Astrocyte of the cerebellum (primary cell): ENCODE data around the gene CA10.

Experiments used
- DNase-seq: peaks from one replicate; pipeline ENCODE4 v3.0.0-alpha.2; 2011; ENCODE audit warnings: low read depth
- H3K4me3 ChIP-seq: 2 replicates; pipeline ENCODE4 v1.5.1; 2011; ENCODE audit warnings: mild to moderate bottlenecking, low read depth, low read length, moderate library complexity
- in situ Hi-C: cut with HindIII; loops from 2 replicates; pipeline ENCODE4 v1.10.0; 2017; ENCODE audit warnings: low sequenced_read_pairs
- TF ChIP-seq, protein P1 (sequence below): IDR thresholded peaks from 2 replicates; pipeline ENCODE4 v1.5.1; 2012; ENCODE audit warnings: low read length, low read depth, moderate library complexity, mild to moderate bottlenecking; ENCODE audit errors: missing control alignments

The CA10 gene

DNA sequence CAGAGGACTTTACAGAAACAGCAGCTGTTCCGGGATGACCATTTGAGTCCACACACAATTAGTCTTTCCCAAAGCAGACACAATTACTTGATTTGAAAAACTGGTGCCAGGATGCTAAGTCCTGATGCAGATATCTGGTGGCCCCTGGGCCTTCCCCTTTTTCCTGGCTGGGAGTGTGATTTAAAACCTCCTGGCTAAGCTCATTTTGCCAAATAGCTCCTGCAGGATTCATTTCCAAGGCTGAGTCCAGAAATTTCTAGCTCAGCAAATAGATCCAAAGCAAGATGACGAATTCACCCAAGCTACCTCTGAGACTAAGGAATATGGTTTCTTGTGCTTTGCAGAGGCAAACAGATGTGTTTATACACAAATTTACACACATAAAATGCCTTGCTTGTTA, 422.2 kb downstream of the CA10 start:
- no peak for DNase-seq
- TF ChIP-seq, protein P1, sequence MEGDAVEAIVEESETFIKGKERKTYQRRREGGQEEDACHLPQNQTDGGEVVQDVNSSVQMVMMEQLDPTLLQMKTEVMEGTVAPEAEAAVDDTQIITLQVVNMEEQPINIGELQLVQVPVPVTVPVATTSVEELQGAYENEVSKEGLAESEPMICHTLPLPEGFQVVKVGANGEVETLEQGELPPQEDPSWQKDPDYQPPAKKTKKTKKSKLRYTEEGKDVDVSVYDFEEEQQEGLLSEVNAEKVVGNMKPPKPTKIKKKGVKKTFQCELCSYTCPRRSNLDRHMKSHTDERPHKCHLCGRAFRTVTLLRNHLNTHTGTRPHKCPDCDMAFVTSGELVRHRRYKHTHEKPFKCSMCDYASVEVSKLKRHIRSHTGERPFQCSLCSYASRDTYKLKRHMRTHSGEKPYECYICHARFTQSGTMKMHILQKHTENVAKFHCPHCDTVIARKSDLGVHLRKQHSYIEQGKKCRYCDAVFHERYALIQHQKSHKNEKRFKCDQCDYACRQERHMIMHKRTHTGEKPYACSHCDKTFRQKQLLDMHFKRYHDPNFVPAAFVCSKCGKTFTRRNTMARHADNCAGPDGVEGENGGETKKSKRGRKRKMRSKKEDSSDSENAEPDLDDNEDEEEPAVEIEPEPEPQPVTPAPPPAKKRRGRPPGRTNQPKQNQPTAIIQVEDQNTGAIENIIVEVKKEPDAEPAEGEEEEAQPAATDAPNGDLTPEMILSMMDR: no peak
- H3K4me3 ChIP-seq: no peak overlapping the region
- in situ Hi-C loops: no loop called here

DNA sequence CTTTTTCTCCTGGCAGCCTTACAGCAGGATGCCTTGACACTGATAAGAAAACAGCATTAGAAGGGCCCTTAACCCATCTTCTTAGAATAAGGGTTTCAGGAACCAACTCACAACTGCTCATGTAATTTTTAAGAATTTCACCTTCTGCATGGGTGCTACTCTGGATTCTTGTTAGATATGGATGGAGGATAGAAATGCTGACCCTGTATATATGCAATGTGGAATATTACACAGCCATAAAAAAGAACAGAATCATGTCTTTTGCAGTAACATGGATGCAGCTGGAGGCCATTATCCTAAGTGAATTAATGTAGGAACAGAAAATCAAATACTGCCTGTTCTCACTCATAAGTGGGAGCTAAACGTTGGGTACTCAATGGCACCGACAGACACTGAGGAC, 423.5 kb downstream of the CA10 start:
- DNase-seq: no peak
- H3K4me3 ChIP-seq: no peak overlapping the region
- in situ Hi-C loops: no loop called here
- TF ChIP-seq, protein P1: no peak

DNA sequence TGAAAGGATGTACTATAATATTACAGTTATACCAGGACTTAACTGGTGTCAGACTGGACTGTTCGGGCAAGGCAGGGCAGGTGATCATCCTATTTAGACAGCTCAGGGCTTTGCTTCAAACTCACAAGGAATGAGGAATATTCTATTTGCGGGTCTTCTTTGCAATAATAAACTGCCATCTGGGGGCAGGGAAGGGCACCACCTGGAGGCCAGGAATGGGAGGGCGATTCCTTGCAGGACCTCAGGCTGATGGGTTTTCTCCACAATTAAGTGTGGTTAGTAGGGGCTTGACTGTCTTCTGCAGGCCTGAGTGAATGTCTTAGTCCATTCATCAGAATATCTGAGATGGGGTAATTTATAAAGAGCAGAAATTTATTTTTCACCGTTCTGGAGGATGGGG, 424.1 kb downstream of the CA10 start:
- in situ Hi-C loops: no loop called here
- DNase-seq: no peak

DNA sequence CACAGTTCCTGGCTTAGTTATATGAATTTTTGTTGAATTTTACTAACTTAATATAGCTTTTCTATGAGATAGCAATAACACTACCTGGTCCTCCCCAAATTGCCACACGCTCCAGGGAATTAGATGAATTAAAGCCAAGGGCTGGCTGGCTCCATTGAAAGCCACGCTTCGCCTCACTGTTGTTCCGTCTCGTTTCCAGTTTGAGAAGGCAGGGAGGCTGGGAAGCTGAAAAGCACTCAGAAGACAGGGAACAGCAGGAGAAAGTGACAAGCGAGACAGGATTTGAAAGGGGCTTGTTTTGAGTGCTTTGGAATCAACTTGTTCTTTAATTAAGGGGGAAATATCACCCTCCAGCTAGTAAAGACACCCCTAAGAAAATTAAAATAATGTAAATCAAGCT, 425.3 kb downstream of the CA10 start:
- in situ Hi-C loops: no loop called here
- DNase-seq: no peak
- TF ChIP-seq, protein P1: no peak
- H3K4me3 ChIP-seq: no peak overlapping the region

More for the DNA sequence above, 424.1 kb downstream of the CA10 start:
- TF ChIP-seq, protein P1: peak; percentile 36
- no peak overlapping the region for H3K4me3 ChIP-seq

DNA sequence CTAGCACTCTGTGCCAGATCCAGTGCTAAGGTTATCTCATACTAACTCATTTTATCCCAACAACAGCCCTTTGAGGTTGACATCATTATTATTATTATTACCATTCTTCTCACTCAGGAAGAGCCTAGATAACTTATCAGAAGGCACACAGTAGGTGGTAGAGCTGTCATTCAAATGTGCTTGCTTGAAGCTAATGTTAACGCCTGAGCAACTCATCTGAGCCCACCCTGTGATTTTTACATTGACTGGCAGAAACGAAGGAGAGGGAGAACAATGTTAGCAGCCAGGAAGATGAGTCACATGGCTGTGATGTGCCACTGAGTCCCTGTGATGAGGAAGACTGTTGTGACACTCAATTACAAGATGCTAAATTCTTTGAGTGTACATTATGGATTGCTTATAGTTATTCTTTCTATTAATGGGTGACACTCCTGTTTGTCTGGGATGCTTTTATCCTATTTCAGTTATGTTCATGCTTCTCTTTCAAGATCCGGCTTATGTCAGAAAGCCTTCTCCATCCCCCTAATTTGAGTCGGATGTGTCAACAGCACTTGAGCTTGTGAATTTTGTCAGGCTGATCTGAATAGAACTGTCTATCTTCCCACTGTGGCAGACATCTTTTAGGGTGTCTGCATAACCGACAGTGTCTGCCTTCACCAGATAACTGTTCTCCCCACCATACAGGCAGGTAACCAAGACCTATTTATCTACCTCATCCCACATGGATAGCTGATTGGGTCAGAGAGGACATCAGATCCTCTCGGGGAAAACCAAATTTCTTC, 426.4 kb downstream of the CA10 start:
- TF ChIP-seq, protein P1: no peak
- in situ Hi-C loops: no loop called here
- H3K4me3 ChIP-seq: no peak overlapping the region
- no peak for DNase-seq

DNA sequence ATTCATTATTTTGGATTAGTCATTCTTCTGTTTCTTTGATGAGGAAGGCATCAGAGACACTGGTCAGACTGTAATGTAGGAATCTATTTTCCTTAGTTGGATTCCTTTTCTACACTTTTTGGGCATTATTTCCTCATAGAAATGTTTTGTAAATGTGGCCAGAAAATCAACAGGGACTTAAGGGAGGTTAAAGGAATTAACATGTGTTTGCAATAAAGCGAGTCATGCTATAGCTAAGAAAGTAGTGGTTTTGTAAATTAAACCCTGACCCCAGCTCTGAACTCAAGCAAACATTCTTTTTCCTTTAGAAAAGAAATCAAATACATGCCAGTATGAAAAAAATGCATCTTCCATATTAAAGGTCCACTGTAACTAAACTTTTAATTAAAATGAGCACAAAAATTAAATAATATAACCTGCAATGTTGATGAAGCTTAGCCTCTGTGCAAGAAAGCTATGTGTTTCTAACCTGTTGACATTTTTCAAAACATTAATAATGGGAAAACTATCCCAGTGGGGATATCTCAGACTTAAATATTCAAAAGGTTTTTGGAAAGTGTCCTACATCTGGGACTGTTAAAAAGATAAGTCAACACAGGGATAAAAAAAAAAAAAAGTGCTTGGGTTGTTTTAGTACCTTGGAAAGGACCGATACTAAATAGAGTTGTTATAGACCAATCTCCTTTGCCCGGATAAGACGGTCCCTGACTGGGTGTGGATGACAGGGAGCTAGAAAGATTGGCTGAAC, 428.0 kb downstream of the CA10 start:
- TF ChIP-seq, protein P1: no peak
- peak; percentile 15 for DNase-seq
- H3K4me3 ChIP-seq: no peak overlapping the region
- in situ Hi-C loops: no loop called here
